Caco-2 (cell line): ENCODE measurements around the gene KLRD1. TPM values are rescaled to one million over a fixed set of nuclear protein-coding genes. Genes with fewer than 3 reads are reported as not detected.

Experiments used
- Bru-seq: library from RNA; stranded (reverse); fragments of 400-500 nt; gene quantifications from one replicate; lab custom pipeline; 2021; lab: Mats Ljungman, UMichigan
- BruChase-seq, 2 experiments: library from RNA; stranded (reverse); fragments of 400-500 nt; gene quantifications; one replicate each; lab custom pipeline; 2021; lab: Mats Ljungman, UMichigan
- BruUV-seq: library from RNA; stranded (reverse); fragments of 400-500 nt; replicated peaks from 2 replicates; lab custom pipeline; 2021; lab: Mats Ljungman, UMichigan
- CTCF ChIA-PET: fragments of 300-600 bp; sonication (Branson Sonifier 250); formaldehyde crosslinking; loops from one replicate; lab custom pipeline; 2022; ENCODE audit warnings: antibody characterized with exemption; lab: Charles Lee
- POLR2A ChIA-PET: fragments of 300-600 bp; sonication (Branson Sonifier 250); formaldehyde crosslinking; loops from one replicate; lab custom pipeline; 2022; ENCODE audit warnings: antibody characterized with exemption; lab: Charles Lee
- DNase-seq, 2 experiments: peaks; one replicate each; pipeline versions ENCODE4 v3.0.0 to v3.0.0-alpha.2; 2020 to 2022
- H3K27me3 ChIP-seq: replicated peaks from 2 replicates; pipeline ENCODE4 v1.6.0; 2011; ENCODE audit warnings: low read length; ENCODE audit not compliant: control insufficient read depth, insufficient read depth
- H3K36me3 ChIP-seq: 2 replicates; pipeline ENCODE4 v1.5.1; 2011; ENCODE audit warnings: low read length; ENCODE audit not compliant: control insufficient read depth, insufficient read depth
- H3K4me1 ChIP-seq: fragments of 250-450 bp; sonication (Bioruptor Pico); 2 replicates; pipeline ENCODE4 v1.5.1; 2020; ENCODE audit warnings: mild to moderate bottlenecking
- H3K4me3 ChIP-seq: 2 replicates; pipeline ENCODE4 v1.5.1; 2011; ENCODE audit warnings: low read depth, mild to moderate bottlenecking, control low read depth, low read length
- H3K9me3 ChIP-seq: fragments of 250-450 bp; sonication (Bioruptor Pico); 2 replicates; pipeline ENCODE4 v1.5.1; 2020; ENCODE audit warnings: mild to moderate bottlenecking, moderate library complexity
- H3K27ac Mint-ChIP-seq: one replicate; pipeline ENCODE4 v1.8.0; 2022; ENCODE audit warnings: mixed read lengths; ENCODE audit not compliant: unreplicated experiment
- H3K27me3 Mint-ChIP-seq: one replicate; pipeline ENCODE4 v1.8.0; 2022; ENCODE audit warnings: mixed read lengths; ENCODE audit not compliant: insufficient read depth, unreplicated experiment
- H3K36me3 Mint-ChIP-seq: one replicate; pipeline ENCODE4 v1.8.0; 2022; ENCODE audit warnings: mild to moderate bottlenecking, mixed read lengths; ENCODE audit not compliant: insufficient read depth, unreplicated experiment
- H3K4me1 Mint-ChIP-seq: one replicate; pipeline ENCODE4 v1.8.0; 2022; ENCODE audit warnings: low read depth, mixed read lengths; ENCODE audit not compliant: unreplicated experiment
- H3K4me3 Mint-ChIP-seq: one replicate; pipeline ENCODE4 v1.8.0; 2022; ENCODE audit warnings: mild to moderate bottlenecking, moderate library complexity, mixed read lengths; ENCODE audit not compliant: unreplicated experiment
- H3K9me3 Mint-ChIP-seq: one replicate; pipeline ENCODE4 v1.8.0; 2022; ENCODE audit warnings: mixed read lengths; ENCODE audit not compliant: unreplicated experiment
- CTCF ChIP-seq, 2 experiments: fragments of 200-600 bp in 1 of 2; IDR thresholded peaks; 1 replicate in 1 of 2; 2 replicates in 1 of 2; pipeline versions ENCODE4 v1.5.1 to v1.8.0; 2011 to 2022; ENCODE audit warnings: antibody characterized with exemption in 1 of 2, control low read depth in 1 of 2, inconsistent platforms in 1 of 2, low read depth in 1 of 2, low read length in 1 of 2, mild to moderate bottlenecking in 1 of 2, moderate library complexity in 1 of 2; ENCODE audit not compliant: insufficient read depth in 1 of 2, severe bottlenecking in 1 of 2, unreplicated experiment in 1 of 2
- intact Hi-C: fragments of 100-400 bp; cut with micrococcal nuclease; formaldehyde crosslinking; loops from one replicate; pipeline ENCODE4 v1.10.0; 2022; ENCODE audit not compliant: unreplicated experiment
- long read RNA-seq: library from polyadenylated mRNA; stranded (forward); transcript quantifications from one replicate; pipeline ENCODE4 v2.0.0, GENCODE V29; 2022
- total RNA-seq: library from RNA; stranded (reverse); gene quantifications from 2 replicates; pipeline ENCODE4 v1.2.3, GENCODE V29; 2022

The KLRD1 gene
- total RNA-seq (0.05 and 0.23 TPM in 2 replicates), Bru-seq, nascent RNA (percentile 11 among the genes with signal in this experiment), BruChase-seq, experiment 1, labeled RNA remaining after a 2-hour chase (percentile 31 among the genes with signal in this experiment), BruChase-seq, experiment 2, labeled RNA remaining after a 6-hour chase (percentile 26 among the genes with signal in this experiment)
- long read RNA-seq, partial matches to known transcripts = 0 of 1 reads
- long read RNA-seq, other reads (novel, unspliced or antisense) = 1 of 1 reads

- H3K9me3 Mint-ChIP-seq = peaks cover 3% of the 10 kb centered on the region
- no peaks in the 10 kb centered on the region for H3K4me1 Mint-ChIP-seq
These were observed at the start of gene KLRD1 for GRCh38 chr12:10307630-10308029. Gene KLRD1 (plus strand): TSS chr12:10307870. CDS start chr12:10308078, 208 bp downstream.

GRCh38 chr12:10260927-10261326, 46.7 kb upstream of the KLRD1 start:
- Histone ChIP-seq H3K27me3 (no peaks in the 10 kb centered on the region; the same call in 1 of the 2 replicates), H3K36me3 (no peaks in the 10 kb centered on the region), H3K4me1 (no peaks in the 10 kb centered on the region), H3K9me3 (peaks cover 6% of the 10 kb centered on the region), H3K4me3 (no peak overlapping the region)
- H3K4me3 Mint-ChIP-seq = no peak overlapping the region
- no peak for DNase-seq
- intact Hi-C loops = no loop called here
- H3K4me1 Mint-ChIP-seq = no peaks in the 10 kb centered on the region
- CTCF ChIA-PET = no interaction called here
- no peak overlapping the region for H3K27ac Mint-ChIP-seq
- BruUV-seq = no TSS peak
- H3K36me3 Mint-ChIP-seq = no peaks in the 10 kb centered on the region
- H3K9me3 Mint-ChIP-seq = peaks cover 17% of the 10 kb centered on the region
- POLR2A ChIA-PET = no interaction called here
- TF ChIP-seq CTCF (IDR thresholded peaks at IDR 0.05; ENCODE audit: insufficient read depth in 1 of 2, low read depth in 1 of 2, low read length in 1 of 2, severe bottlenecking in 1 of 2, unreplicated experiment in 1 of 2) = no peak
- peaks cover 4% of the 10 kb centered on the region for H3K27me3 Mint-ChIP-seq

More at GRCh38 chr12:10307630-10308029, at the start of gene KLRD1:
- H3K27me3 Mint-ChIP-seq = peaks cover 11% of the 10 kb centered on the region
- Histone ChIP-seq H3K4me3 (no peak within 1 kb of the TSS), H3K9me3 (no peaks in the 10 kb centered on the region), H3K36me3 (no peaks in the 10 kb centered on the region), H3K27me3 (no peaks in the 10 kb centered on the region), H3K4me1 (no peaks in the 10 kb centered on the region)
- ChIA-PET CTCF (no interaction called here), POLR2A (no interaction called here)
- intact Hi-C loops = no loop called here
- H3K4me3 Mint-ChIP-seq = no peak within 1 kb of the TSS
- H3K36me3 Mint-ChIP-seq = no peaks in the 10 kb centered on the region
- no peak for TF ChIP-seq CTCF (IDR thresholded peaks at IDR 0.05; ENCODE audit: insufficient read depth in 1 of 2, low read depth in 1 of 2, low read length in 1 of 2, severe bottlenecking in 1 of 2, unreplicated experiment in 1 of 2)
- DNase-seq = no peak
- H3K27ac Mint-ChIP-seq = no peak within 1 kb of the TSS
- BruUV-seq = no TSS peak

- DNase-seq = no peak
- H3K4me3 Mint-ChIP-seq = no peak overlapping the region
- H3K27ac Mint-ChIP-seq = no peak overlapping the region
- POLR2A ChIA-PET = no interaction called here
- BruUV-seq = no TSS peak
- no peaks in the 10 kb centered on the region for H3K36me3 Mint-ChIP-seq
- no peaks in the 10 kb centered on the region for H3K9me3 Mint-ChIP-seq
- Histone ChIP-seq H3K4me3 (no peak overlapping the region), H3K9me3 (no peaks in the 10 kb centered on the region), H3K36me3 (no peaks in the 10 kb centered on the region), H3K27me3 (no peaks in the 10 kb centered on the region), H3K4me1 (no peaks in the 10 kb centered on the region)
- peaks cover 3% of the 10 kb centered on the region for H3K27me3 Mint-ChIP-seq
- CTCF ChIA-PET = no interaction called here
- H3K4me1 Mint-ChIP-seq = no peaks in the 10 kb centered on the region
- intact Hi-C loops = no loop called here
- TF ChIP-seq CTCF (IDR thresholded peaks at IDR 0.05; ENCODE audit: insufficient read depth in 1 of 2, low read depth in 1 of 2, low read length in 1 of 2, severe bottlenecking in 1 of 2, unreplicated experiment in 1 of 2) = no peak
These were observed 39.6 kb upstream of the KLRD1 start for GRCh38 chr12:10268037-10268436.
